Measurements from ENCODE around the gene KRT77. TPM values are rescaled to one million over a fixed set of nuclear protein-coding genes. Genes with fewer than 3 reads are reported as not detected.
"Not testable (repeated sequence)": the region's sequence is repeated elsewhere in the genome, so short reads cannot be mapped to it uniquely, and the experiment has no call there.

Gene KRT77
- total RNA-seq (2014; rRNA removed; shearing (Covaris generic)): not detected in 2 replicates
- not detected in 2 replicates for polyA plus RNA-seq (2016; fragmentation: Nextera tagmentation; extraction: Ambion mirVana)

DNA sequence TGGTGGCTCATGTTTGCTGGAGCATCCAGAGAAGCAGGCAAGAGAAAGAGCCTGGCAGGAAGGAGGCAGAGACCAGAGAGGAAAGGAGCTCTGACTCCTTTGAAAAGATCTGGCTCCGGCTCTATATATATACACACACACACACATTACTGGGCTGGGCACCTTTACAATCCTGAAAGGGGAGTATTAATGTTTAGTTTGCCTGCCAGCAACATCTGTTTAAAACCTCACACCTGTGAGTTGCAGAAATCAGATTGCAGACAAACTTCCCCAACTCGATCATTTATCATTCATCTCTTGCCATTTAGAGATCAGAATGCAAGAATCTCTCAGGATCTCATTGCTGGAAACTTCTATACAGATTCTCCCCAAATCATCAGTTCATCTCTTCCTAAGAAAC is at the start of gene KRT77:
TSS of gene KRT77 (minus strand) at position 101 of the 400 bp plus-strand sequence. CDS start at position 11, 90 bp downstream.
- H3K27me3 ChIP-seq (replicated peaks; ENCODE audit: insufficient read depth): peaks cover 33% of the 10 kb centered on the region; the same call in 1 of the 2 replicates
- in situ Hi-C loops (cut with MboI): no loop called here
- H3F3A ChIP-seq (ENCODE audit: insufficient read depth): no peaks in the 10 kb centered on the region
- no peak for DNase-seq
- H3K9me2 ChIP-seq (ENCODE audit: insufficient read depth): no peaks in the 10 kb centered on the region
- H3K27ac ChIP-seq: no peak within 1 kb of the TSS
- H3K36me3 ChIP-seq (ENCODE audit: low read depth): no peaks in the 10 kb centered on the region
- 50 to 51% methylated on average over 2 of the region's 2 CpGs for WGBS, 2 experiments (ENCODE audit: low coverage in 1 of 2, low lambda C conversion rate in 2 of 2, missing lambda C conversion rate in 2 of 2)
- no peaks in the 10 kb centered on the region for H4K20me1 ChIP-seq (ENCODE audit: insufficient read depth)
- no peak within 1 kb of the TSS for H3K4me2 ChIP-seq (ENCODE audit: unreplicated experiment)
- H3K9ac ChIP-seq: no peak within 1 kb of the TSS
- no peak within 1 kb of the TSS for H2AFZ ChIP-seq
- no peaks in the 10 kb centered on the region for H3K4me1 ChIP-seq (ENCODE audit: insufficient read depth)
- H3K9me3 ChIP-seq (ENCODE audit: low read depth): no peaks in the 10 kb centered on the region
- H3K79me2 ChIP-seq (ENCODE audit: insufficient read depth): no peaks in the 10 kb centered on the region
- TF ChIP-seq EZH2 (IDR thresholded peaks at IDR 0.05; ENCODE audit: insufficient read depth, poor library complexity, severe bottlenecking) (no peak), EZH2phosphoT487 (IDR thresholded peaks at IDR 0.05; ENCODE audit: insufficient read depth, low read depth) (no peak)
- H3K4me3 ChIP-seq: no peak within 1 kb of the TSS

- Histone ChIP-seq H3F3A (ENCODE audit: insufficient read depth) (no peaks in the 10 kb centered on the region), H3K36me3 (ENCODE audit: low read depth) (no peaks in the 10 kb centered on the region), H3K4me3 (no peak overlapping the region), H3K27ac (no peak overlapping the region), H3K4me2 (ENCODE audit: unreplicated experiment) (no peak overlapping the region), H3K27me3 (replicated peaks; ENCODE audit: insufficient read depth) (peaks cover 49% of the 10 kb centered on the region), H3K9me3 (ENCODE audit: low read depth) (no peaks in the 10 kb centered on the region), H3K9ac (no peak overlapping the region), H3K79me2 (ENCODE audit: insufficient read depth) (no peaks in the 10 kb centered on the region), H3K9me2 (ENCODE audit: insufficient read depth) (no peaks in the 10 kb centered on the region), H3K4me1 (ENCODE audit: insufficient read depth) (no peaks in the 10 kb centered on the region), H4K20me1 (ENCODE audit: insufficient read depth) (no peaks in the 10 kb centered on the region), H2AFZ (no peak overlapping the region)
- no peak for DNase-seq
- WGBS, 2 experiments (ENCODE audit: low coverage in 1 of 2, low lambda C conversion rate in 2 of 2, missing lambda C conversion rate in 2 of 2): 37 to 48% methylated on average over 2 of the region's 2 CpGs
- TF ChIP-seq EZH2phosphoT487 (IDR thresholded peaks at IDR 0.05; ENCODE audit: insufficient read depth, low read depth) (no peak), EZH2 (IDR thresholded peaks at IDR 0.05; ENCODE audit: insufficient read depth, poor library complexity, severe bottlenecking) (no peak)
- in situ Hi-C loops (cut with MboI): no loop called here
These were observed 49.2 kb upstream of the KRT77 start for GRCh38 chr12:52752516-52752915.

- no peak for DNase-seq
- Histone ChIP-seq H3K4me1 (ENCODE audit: insufficient read depth) (no peaks in the 10 kb centered on the region), H3K27ac (no peak overlapping the region), H3K4me2 (ENCODE audit: unreplicated experiment) (no peak overlapping the region), H3K4me3 (no peak overlapping the region), H3K36me3 (ENCODE audit: low read depth) (no peaks in the 10 kb centered on the region), H4K20me1 (ENCODE audit: insufficient read depth) (no peaks in the 10 kb centered on the region), H3K9ac (no peak overlapping the region), H3K9me2 (ENCODE audit: insufficient read depth) (no peaks in the 10 kb centered on the region), H3F3A (ENCODE audit: insufficient read depth) (no peaks in the 10 kb centered on the region), H2AFZ (no peak overlapping the region), H3K27me3 (replicated peaks; ENCODE audit: insufficient read depth) (peaks cover 45% of the 10 kb centered on the region), H3K79me2 (ENCODE audit: insufficient read depth) (no peaks in the 10 kb centered on the region), H3K9me3 (ENCODE audit: low read depth) (no peaks in the 10 kb centered on the region)
- no peak for TF ChIP-seq EZH2phosphoT487 (IDR thresholded peaks at IDR 0.05; ENCODE audit: insufficient read depth, low read depth)
- no peak for TF ChIP-seq EZH2 (IDR thresholded peaks at IDR 0.05; ENCODE audit: insufficient read depth, poor library complexity, severe bottlenecking)
- in situ Hi-C loops (cut with MboI): no loop called here
These were observed 48.5 kb upstream of the KRT77 start for GRCh38 chr12:52751795-52752194.

DNA sequence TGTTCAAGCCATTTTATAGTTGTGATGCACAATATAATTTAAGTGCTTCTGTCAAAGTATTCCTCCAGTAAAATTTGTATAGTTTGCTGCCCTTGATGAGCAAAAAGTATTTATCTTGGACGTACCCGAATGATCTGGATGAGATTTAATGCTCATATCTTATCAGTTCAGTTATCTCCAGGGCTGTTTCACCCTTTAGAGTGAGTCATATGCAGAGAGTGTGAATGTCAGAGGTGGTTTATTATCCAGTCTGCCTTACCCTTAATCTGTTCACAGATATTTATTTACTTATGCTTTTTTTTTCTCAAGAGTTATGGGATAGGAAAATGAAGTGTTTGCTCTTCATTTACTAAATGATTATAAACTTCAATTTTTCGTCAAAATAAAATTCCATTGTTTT is 47.2 kb upstream of the KRT77 start:
- H3K9me3 ChIP-seq (ENCODE audit: low read depth); H3K9ac ChIP-seq; H3K4me2 ChIP-seq (ENCODE audit: unreplicated experiment); H3K4me1 ChIP-seq (ENCODE audit: insufficient read depth); H3K9me2 ChIP-seq (ENCODE audit: insufficient read depth); DNase-seq; H3K36me3 ChIP-seq (ENCODE audit: low read depth); H3K27ac ChIP-seq; H4K20me1 ChIP-seq (ENCODE audit: insufficient read depth); H3K79me2 ChIP-seq (ENCODE audit: insufficient read depth); in situ Hi-C loops (cut with MboI); H3F3A ChIP-seq (ENCODE audit: insufficient read depth); H3K4me3 ChIP-seq; H2AFZ ChIP-seq: not testable (repeated sequence)
- 35 to 38% methylated on average over 3 of the region's 3 CpGs for WGBS, 2 experiments (ENCODE audit: low coverage in 1 of 2, low lambda C conversion rate in 2 of 2, missing lambda C conversion rate in 2 of 2)
- H3K27me3 ChIP-seq (replicated peaks; ENCODE audit: insufficient read depth): peaks cover 39% of the 10 kb centered on the region

DNA sequence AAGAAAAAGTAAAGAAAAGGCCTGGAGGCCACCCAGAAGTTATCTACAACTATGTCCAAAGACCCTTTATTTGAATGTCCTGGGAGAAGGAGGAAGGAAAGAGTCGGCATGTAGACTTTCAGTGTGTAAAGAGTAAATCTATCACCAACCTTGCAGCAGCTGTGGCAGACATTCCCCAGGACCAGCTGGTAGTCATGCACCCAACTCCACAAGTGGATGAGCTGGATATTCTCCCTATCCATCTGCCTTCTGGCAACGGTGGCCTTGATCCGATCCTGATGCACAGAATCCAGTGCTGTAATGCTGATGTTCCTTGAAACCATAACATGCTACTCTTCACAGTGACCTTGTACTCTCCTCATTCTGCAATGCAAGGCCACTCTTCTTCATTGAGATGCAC is 46.5 kb upstream of the KRT77 start:
- Histone ChIP-seq H4K20me1 (ENCODE audit: insufficient read depth) (no peaks in the 10 kb centered on the region), H3K36me3 (ENCODE audit: low read depth) (no peaks in the 10 kb centered on the region), H3K27ac (no peak overlapping the region), H3K4me1 (ENCODE audit: insufficient read depth) (no peaks in the 10 kb centered on the region), H3K4me2 (ENCODE audit: unreplicated experiment) (no peak overlapping the region), H3K4me3 (no peak overlapping the region), H3F3A (ENCODE audit: insufficient read depth) (no peaks in the 10 kb centered on the region), H3K79me2 (ENCODE audit: insufficient read depth) (no peaks in the 10 kb centered on the region), H3K9ac (no peak overlapping the region), H3K27me3 (replicated peaks; ENCODE audit: insufficient read depth) (peaks cover 39% of the 10 kb centered on the region), H3K9me2 (ENCODE audit: insufficient read depth) (no peaks in the 10 kb centered on the region), H3K9me3 (ENCODE audit: low read depth) (no peaks in the 10 kb centered on the region), H2AFZ (no peak overlapping the region)
- no peak for DNase-seq
- 24 to 25% methylated on average over 3 of the region's 3 CpGs for WGBS, 2 experiments (ENCODE audit: low coverage in 1 of 2, low lambda C conversion rate in 2 of 2, missing lambda C conversion rate in 2 of 2)
- no peak for TF ChIP-seq EZH2 (IDR thresholded peaks at IDR 0.05; ENCODE audit: insufficient read depth, poor library complexity, severe bottlenecking)
- TF ChIP-seq EZH2phosphoT487 (IDR thresholded peaks at IDR 0.05; ENCODE audit: insufficient read depth, low read depth): no peak
- in situ Hi-C loops (cut with MboI): no loop called here
